GM21367 (cell line): Measurements from ENCODE around the gene PRR13.
A peak's percentile ranks its signal among the peaks of the same experiment; 100 is the strongest.

Source experiments
- ATAC-seq: cut with Tn5 transposase; IDR thresholded peaks from one replicate; pipeline ENCODE4 v1.9.1; 2021; ENCODE audit not compliant: unreplicated experiment

PRR13 gene

GRCh38 chr12:53492188-53492587, 50.7 kb downstream of the PRR13 start:
- ATAC-seq = no peak

DNA sequence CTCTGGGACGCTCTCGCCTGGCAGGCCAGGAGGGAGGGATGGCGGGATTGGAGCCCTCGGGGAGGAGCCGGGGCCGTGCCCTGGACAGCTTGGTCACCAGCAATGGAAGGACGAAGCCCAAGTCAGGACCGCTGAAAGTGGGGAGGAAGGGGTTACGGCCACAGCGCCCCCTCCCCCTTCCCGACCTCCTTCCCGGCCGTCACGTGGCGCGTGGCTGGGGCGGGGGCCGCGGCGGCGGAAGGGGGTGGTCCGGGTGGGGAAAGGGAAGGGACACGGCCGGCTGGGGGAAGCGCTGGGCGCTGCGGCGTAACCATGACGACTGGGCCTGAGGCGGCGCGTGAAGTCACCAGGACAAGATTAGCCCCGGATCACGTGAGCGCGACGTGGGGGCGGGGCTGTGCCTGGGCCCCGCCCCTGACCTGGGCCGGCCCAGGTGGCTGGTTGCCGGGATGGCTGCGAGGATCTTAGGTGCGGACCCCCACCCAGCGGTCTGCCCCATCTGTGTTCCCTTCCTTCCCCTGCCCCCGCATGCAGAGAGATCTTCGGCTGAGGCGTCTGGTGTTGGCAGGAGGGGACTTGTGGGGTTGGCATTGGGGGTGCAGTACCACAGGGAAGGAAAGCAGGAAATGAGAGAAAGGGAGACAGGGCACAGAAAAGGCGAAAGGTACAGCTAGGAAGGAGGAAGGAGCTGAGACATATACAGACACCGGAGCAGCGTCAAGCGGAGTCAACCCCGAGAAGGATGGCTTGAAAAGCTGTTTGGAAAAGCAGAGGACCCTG, 51.5 kb downstream of the PRR13 start:
- peak; percentile 81 for ATAC-seq

GRCh38 chr12:53493610-53494391, 52.3 kb downstream of the PRR13 start:
- ATAC-seq = no peak
